GM12892 (cell line): Measurements from ENCODE around the gene ITSN1.

Experiments used
- POLR2A ChIP-seq: IDR thresholded peaks from 2 replicates; pipeline ENCODE4 v1.6.1; 2011; ENCODE audit warnings: low read depth, low read length, control low read depth
- POLR2AphosphoS5 ChIP-seq: IDR thresholded peaks from 2 replicates; pipeline ENCODE4 v1.6.1; 2011; ENCODE audit warnings: low read depth, low read length, control low read depth
- TAF1 ChIP-seq: IDR thresholded peaks from 2 replicates; pipeline ENCODE4 v1.6.1; 2011; ENCODE audit warnings: low read depth, mild to moderate bottlenecking, control low read depth, low read length, borderline replicate concordance

GRCh38 chr21:33931799-33932390 is 289.6 kb downstream of the ITSN1 start:
- TF ChIP-seq POLR2AphosphoS5, result no peak
- TF ChIP-seq POLR2A, result no peak
- no peak for TF ChIP-seq TAF1
